ENCODE data around the gene CAMK1. TPM values are rescaled to one million over a fixed set of nuclear protein-coding genes. Genes with fewer than 3 reads are reported as not detected.

CAMK1 gene
- polyA plus RNA-seq, 1 donor (not counting 4 experiments of a cell fraction or from before 2014, with no cell fraction given), result 2.3 TPM

DNA sequence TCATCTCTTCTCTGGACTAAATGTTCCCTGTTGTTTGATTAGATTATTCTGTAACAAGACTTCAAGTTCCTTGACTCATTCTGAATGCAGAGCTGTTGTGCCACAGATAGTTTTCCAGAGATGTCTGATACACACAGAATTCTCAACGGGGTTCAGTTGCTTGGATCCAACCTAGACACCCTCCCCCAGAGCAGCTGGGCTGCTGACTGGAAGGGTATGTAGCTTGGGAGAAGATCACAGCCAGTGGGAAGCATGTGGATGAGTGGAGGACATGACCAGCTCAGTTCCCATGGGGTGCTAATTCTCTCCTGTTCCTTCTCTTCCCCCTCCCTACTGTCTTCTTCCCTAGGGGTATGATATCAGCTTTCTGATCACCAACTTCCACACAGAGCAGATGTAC, 33.7 kb upstream of the CAMK1 start:
- no peak overlapping the region for H3K9ac ChIP-seq (ENCODE audit: control insufficient read depth, extremely low read depth, insufficient read depth, low read length)
- FAIRE-seq (no peak), DNase-seq (ENCODE audit: low read depth, low spot score) (no peak)
- H3K9me1 ChIP-seq (ENCODE audit: control insufficient read depth, extremely low read depth, insufficient read depth, low read length), result no peaks in the 10 kb centered on the region
- no peak overlapping the region for H3K4me3 ChIP-seq (ENCODE audit: control insufficient read depth in 2 of 3, extremely low read depth in 1 of 3, insufficient read depth in 2 of 3, low read depth in 1 of 3, low read length in 3 of 3)
- no peak overlapping the region for H2AFZ ChIP-seq (ENCODE audit: control insufficient read depth, low read length)
- H3K79me2 ChIP-seq (ENCODE audit: control insufficient read depth, insufficient read depth, low read length), result no peaks in the 10 kb centered on the region
- H4K20me1 ChIP-seq (ENCODE audit: control insufficient read depth, extremely low read depth, insufficient read depth, low read length), result no peaks in the 10 kb centered on the region
- TF ChIP-seq, protein P1, sequence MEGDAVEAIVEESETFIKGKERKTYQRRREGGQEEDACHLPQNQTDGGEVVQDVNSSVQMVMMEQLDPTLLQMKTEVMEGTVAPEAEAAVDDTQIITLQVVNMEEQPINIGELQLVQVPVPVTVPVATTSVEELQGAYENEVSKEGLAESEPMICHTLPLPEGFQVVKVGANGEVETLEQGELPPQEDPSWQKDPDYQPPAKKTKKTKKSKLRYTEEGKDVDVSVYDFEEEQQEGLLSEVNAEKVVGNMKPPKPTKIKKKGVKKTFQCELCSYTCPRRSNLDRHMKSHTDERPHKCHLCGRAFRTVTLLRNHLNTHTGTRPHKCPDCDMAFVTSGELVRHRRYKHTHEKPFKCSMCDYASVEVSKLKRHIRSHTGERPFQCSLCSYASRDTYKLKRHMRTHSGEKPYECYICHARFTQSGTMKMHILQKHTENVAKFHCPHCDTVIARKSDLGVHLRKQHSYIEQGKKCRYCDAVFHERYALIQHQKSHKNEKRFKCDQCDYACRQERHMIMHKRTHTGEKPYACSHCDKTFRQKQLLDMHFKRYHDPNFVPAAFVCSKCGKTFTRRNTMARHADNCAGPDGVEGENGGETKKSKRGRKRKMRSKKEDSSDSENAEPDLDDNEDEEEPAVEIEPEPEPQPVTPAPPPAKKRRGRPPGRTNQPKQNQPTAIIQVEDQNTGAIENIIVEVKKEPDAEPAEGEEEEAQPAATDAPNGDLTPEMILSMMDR (optimal IDR thresholded peaks at IDR 0.05 in 1 of 3, IDR thresholded peaks at IDR 0.05 in 1 of 3, conservative IDR thresholded peaks at IDR 0.05 in 1 of 3; ENCODE audit: extremely low read depth in 1 of 3, insufficient read depth in 2 of 3, low read length in 3 of 3), result no peak
- TF ChIP-seq EZH2 (IDR thresholded peaks at IDR 0.05; ENCODE audit: low read length), result no peak
- no peaks in the 10 kb centered on the region for H3K4me1 ChIP-seq (ENCODE audit: control insufficient read depth, extremely low read depth, insufficient read depth, low read length)
- no peak overlapping the region for H3K4me2 ChIP-seq (ENCODE audit: control insufficient read depth, extremely low read depth, insufficient read depth, low read depth, low read length)
- H3K27ac ChIP-seq (ENCODE audit: control insufficient read depth, insufficient read depth, low read length), result no peak overlapping the region
- H3K27me3 ChIP-seq (ENCODE audit: control insufficient read depth, extremely low read depth, insufficient read depth, low read length), result no peaks in the 10 kb centered on the region
- H3K9me3 ChIP-seq (ENCODE audit: control insufficient read depth, low read depth, low read length), result no peaks in the 10 kb centered on the region
- dilution Hi-C loops (cut with MboI; ENCODE audit: extremely low pct_ligation_motif_present, low sequenced_read_pairs), result no loop called here
- peaks cover 48 to 54% of the 10 kb centered on the region in 2 experiments for H3K36me3 ChIP-seq (ENCODE audit: control insufficient read depth in 2 of 2, extremely low read depth in 1 of 2, insufficient read depth in 2 of 2, low read length in 2 of 2)

DNA sequence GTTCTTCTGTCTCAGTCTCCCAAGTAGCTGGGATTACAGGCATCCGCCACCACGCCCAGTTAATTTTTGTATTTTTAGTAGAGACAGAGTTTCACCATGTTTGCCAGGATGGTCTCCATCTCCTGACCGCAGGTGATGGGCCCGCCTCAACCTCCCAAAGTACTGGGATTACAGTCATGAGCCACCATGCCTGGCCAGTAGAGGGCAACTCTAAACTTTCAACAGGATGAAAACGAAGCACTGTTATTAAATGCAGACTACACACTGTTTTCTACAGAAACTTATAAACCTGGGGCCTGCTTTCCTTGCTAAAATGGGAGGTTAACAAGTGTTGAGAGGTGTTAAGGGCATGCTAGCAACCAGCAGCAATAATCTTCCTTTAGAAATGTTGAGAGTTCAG, 30.8 kb upstream of the CAMK1 start:
- Histone ChIP-seq H3K27ac (ENCODE audit: control insufficient read depth, insufficient read depth, low read length) (no peak overlapping the region), H3K9me3 (ENCODE audit: control insufficient read depth, low read depth, low read length) (no peaks in the 10 kb centered on the region), H3K4me3 (ENCODE audit: control insufficient read depth in 2 of 3, extremely low read depth in 1 of 3, insufficient read depth in 2 of 3, low read depth in 1 of 3, low read length in 3 of 3) (no peak overlapping the region), H3K9me1 (ENCODE audit: control insufficient read depth, extremely low read depth, insufficient read depth, low read length) (no peaks in the 10 kb centered on the region), H3K4me2 (ENCODE audit: control insufficient read depth, extremely low read depth, insufficient read depth, low read depth, low read length) (no peak overlapping the region), H3K79me2 (ENCODE audit: control insufficient read depth, insufficient read depth, low read length) (peaks cover 24% of the 10 kb centered on the region), H3K36me3 (ENCODE audit: control insufficient read depth in 2 of 2, extremely low read depth in 1 of 2, insufficient read depth in 2 of 2, low read length in 2 of 2) (peaks cover 49 to 53% of the 10 kb centered on the region in 2 experiments), H4K20me1 (ENCODE audit: control insufficient read depth, extremely low read depth, insufficient read depth, low read length) (peaks cover 2% of the 10 kb centered on the region), H3K4me1 (ENCODE audit: control insufficient read depth, extremely low read depth, insufficient read depth, low read length) (no peaks in the 10 kb centered on the region), H3K9ac (ENCODE audit: control insufficient read depth, extremely low read depth, insufficient read depth, low read length) (no peak overlapping the region), H3K27me3 (ENCODE audit: control insufficient read depth, extremely low read depth, insufficient read depth, low read length) (no peaks in the 10 kb centered on the region), H2AFZ (ENCODE audit: control insufficient read depth, low read length) (no peak overlapping the region)
- no peak for DNase-seq (ENCODE audit: low read depth, low spot score)
- FAIRE-seq, result no peak
- TF ChIP-seq, protein P1 (optimal IDR thresholded peaks at IDR 0.05 in 1 of 3, IDR thresholded peaks at IDR 0.05 in 1 of 3, conservative IDR thresholded peaks at IDR 0.05 in 1 of 3; ENCODE audit: extremely low read depth in 1 of 3, insufficient read depth in 2 of 3, low read length in 3 of 3), result peak in 2 of 3 experiments; percentile 22 to 26
- TF ChIP-seq EZH2 (IDR thresholded peaks at IDR 0.05; ENCODE audit: low read length), result no peak
- dilution Hi-C loops (cut with MboI; ENCODE audit: extremely low pct_ligation_motif_present, low sequenced_read_pairs), result no loop called here
